Kasumi-1 (cell line): Measurements from ENCODE around the gene SENP5.

Source experiments
- DNase-seq, 2 experiments: peaks; one replicate each; lab custom pipeline; 2025; lab: John Stamatoyannopoulos, UW

SENP5 gene

DNA sequence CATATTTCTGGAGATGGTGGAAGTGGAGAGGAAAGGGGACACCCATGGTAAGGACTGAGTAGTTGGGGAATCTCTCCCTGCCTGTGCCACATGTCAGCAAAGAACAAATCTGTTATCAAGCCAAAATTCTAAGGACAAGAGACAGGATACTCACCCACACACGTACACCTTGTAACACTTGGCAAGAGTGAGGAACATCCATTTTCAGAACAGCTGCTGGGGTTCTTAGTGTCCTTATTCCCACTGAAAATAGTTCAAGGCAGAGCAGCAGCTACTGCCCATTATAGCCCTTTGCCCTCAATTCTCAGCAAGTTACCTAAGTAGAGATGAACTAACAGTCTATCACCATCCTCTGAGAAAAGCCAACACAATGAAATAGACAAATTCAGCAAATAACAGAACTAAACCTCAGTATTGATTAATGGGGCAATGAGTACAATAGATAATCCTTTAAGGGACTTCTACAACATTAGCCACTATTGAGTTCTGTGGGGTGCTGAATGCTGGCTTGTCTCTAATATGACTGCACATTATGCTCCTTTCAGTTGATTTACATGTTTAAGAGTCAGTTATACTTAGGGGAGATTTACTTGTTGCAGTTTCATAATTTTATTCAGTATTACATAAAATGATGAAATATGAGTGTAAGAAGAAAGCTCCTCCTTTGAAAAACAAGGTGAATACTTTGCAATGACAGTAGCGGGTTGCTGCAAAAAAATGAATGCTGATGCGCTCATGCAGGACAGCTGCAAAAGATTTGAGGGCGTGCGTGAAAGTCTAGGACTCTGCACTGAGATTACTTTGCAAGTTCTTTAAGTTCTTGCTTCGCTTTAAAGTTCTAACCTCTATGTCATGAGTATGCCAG is 22.4 kb downstream of the SENP5 start:
- no peak for DNase-seq

DNA sequence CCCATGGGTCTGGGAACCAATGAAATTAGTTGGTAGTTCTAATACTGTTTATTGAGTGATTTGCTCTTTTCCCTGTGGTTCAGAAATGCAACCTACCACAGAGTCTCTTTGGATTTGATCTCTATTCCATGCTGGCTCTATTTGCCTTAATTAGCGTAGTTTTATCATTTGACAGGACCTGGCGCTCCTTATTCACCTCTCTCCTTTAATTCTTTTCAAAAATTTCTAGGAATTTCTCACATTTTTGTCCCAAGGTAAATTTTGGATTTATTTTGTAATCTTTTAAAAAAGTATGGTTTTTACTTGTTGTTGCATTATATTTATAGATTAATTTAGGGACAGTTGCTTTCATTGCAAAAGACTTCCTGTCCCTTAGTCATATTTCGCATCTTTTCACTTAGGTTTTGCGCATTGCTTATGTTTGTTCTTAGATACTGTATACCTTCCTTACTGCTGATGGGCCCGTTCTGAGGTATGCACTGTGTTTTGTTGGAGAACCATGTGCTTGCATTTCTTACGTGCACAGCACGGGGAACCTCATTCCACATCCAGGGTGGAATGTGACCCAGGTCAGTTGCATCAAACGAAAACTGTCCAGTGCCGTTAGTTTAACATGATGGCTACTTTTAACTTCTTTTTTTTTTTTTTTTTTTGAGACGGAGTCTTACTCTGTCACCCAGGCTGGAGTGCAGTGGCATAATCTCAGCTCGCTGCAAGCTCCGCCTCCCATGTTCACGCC is 27.0 kb downstream of the SENP5 start:
- DNase-seq: no peak

DNA sequence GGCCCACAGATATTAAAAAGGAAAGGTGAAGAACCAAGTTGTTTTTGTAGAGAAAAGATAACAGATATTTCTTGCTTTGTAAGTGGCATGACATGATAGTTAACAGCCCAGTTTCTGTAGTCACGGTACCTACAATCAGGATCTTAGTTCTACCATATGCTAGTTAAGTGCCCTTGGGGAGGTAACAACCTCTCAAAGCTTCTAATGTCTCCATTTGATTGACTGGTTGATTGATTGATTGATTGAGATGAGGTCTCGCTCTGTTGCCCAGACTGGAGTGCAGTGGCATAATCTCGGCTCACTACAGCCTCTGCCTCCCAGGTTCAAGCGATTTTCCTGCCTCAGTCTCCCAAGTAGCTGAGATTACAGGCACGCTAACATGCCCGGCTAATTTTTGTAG is 28.5 kb downstream of the SENP5 start:
- DNase-seq: no peak

DNA sequence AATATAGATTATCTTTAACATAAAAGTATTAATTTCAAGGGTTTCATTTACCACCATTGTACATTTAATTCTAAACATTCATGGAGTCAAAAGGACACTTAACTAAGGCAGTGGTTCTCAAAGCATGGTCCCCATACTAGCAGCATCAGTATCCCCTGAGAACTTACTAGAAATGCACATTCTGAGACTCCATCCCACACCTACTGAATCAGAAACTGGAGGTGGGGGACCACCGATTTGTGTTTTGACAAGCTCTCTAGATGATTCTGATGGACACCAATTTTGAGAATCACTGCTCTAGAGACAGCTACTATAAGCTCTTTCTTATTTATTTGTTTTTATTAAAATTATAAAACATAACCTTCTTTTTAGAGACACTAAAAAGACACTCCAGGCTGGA is 34.0 kb downstream of the SENP5 start:
- DNase-seq: no peak

DNA sequence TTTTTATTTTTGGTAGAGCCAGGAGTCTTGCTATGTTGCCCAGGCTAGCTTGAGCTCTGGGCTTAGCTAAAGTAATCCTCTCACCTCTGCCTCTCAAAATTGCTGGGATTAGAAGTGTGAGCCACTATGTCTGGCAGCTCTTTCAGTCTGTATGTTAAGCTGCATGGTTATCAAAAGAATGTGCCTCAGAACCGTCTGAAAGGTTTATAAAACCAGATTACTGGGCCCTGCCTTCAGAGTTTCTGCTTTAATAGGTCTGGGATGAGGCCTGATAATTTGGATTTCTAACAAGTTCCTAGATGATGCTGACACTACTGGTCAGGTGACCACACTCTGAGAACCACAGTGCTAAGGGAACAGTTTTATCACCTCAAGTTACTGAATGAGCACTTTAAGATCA is 34.6 kb downstream of the SENP5 start:
- no peak for DNase-seq

DNA sequence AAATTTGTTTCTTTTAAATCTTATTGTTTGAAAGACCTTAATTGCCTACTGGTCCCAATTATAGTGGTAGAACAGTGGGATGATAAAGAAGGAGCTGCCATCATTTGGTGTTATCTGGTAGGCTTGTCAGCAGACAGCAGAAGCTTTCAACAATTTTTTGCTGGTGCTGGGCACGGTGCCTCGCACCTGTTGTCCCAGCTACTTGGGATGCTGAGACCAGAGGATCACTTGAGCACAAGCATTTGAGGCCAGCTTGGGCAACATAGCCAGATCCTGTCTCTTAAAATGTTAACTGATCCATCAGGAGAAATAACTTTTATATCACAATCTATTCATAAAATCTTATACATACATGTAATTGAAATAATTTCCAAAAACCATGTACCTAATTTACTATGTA is 36.0 kb downstream of the SENP5 start:
- DNase-seq: no peak

DNA sequence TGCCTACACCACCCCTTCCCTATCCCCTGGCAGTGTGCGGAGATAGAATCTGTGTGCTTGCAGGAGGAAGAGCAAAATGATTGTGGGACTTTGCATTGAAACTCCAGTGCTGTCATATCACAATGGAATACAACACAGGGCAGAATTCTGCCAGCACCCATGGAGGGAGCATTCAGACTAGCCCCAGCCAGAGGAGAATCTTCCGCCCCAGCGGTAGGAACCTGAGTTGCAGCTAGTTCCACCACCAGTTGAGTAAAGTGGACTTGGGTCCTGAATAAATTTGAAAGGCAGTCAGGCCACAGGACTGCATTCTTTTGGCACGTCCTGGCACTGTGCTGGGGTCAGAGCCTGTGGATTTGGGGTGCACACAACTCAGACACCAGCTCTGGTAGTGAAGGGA is 47.1 kb downstream of the SENP5 start:
- no peak for DNase-seq

DNA sequence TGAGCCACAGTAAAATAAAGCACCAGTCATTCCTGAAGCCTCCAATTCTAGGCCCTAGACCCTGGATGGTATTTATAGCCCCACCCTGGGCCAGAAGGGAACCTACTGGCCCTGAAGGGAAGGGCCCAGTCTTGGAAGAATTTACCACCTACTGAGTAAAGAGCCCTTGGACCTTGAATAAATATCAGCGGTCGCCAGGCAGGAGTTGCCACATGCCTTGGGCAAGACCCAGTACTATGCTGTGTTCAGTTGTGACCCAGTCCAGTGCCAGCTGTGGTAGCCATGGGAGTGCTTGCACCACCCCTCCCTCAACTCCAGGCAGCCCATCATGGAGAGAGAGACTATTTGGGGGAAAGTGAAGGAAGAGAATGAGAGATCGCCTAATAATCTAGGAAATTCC is 47.7 kb downstream of the SENP5 start:
- no peak for DNase-seq

DNA sequence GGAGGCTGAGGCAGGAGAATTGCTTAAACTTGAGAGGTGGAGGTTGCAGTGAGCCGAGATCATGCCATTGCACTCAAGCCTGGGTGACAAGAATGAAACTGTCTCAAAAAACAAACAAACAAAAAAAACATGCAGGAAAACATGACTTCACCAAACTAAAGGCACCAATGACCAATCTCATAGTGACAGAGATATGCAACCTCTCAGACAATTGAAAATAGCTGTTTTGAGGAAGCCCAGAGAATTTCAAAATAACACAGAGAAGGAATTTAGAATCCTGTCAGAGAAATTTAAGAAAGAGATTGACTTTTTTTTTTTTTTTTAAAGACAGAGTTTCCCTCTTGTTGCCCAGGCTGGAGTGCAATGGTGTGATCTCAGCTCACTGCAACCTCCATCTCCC is 48.5 kb downstream of the SENP5 start:
- no peak for DNase-seq

DNA sequence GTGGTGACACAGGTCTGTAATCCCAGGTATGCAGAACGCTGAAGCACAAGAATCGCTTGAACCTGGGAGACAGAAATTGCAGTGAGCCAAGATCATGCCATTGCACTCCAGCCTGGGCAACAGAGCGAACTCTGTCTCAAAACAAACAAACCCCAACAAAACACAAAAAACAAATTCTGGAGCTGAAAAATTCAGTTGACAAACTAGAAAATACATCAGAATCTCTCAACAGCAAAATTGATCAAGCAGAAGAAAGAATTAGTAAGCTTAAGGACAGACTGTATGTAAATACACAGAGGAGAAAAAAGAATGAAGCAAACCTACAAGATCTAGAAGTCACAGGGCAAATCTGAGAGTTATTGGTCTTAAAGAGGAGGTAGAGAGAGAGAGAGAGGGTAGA is 49.3 kb downstream of the SENP5 start:
- no peak for DNase-seq

DNA sequence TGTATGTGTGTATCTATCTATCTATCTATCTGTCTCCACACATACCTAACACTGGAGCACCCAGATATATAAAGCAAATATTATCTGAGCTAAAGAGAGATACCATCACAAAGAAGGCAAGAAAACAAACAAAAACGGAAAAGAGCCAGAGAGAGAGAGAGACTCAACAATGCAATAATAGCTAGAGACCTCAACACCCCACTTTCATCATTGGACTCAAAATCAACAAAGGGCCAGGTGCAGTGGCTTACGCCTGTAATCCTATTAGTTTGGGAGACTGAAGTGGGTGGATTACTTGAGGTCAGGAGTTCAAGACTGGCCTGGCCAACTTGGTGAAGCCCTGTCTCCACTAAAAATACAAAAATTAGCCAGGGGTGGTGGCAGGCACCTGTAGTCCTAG is 51.2 kb downstream of the SENP5 start:
- DNase-seq: no peak

DNA sequence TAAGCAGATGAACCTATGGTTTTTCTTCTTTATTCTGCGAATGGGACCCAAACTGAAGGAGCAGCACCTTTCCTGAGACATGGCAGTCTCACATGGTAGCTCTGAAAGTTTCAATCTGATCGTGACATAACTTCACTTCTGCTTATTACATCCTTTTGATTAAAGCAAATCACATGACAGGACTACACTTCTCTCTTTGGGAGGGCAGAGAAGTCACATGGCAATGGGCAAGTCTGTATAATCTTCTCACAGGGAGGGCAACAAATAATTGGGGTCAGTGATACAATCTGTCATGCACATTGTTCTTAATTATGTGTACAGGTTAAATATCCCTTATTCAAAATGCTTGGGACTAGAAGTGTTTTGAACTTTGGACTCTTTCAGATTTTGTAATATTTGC is 53.0 kb downstream of the SENP5 start:
- no peak for DNase-seq

DNA sequence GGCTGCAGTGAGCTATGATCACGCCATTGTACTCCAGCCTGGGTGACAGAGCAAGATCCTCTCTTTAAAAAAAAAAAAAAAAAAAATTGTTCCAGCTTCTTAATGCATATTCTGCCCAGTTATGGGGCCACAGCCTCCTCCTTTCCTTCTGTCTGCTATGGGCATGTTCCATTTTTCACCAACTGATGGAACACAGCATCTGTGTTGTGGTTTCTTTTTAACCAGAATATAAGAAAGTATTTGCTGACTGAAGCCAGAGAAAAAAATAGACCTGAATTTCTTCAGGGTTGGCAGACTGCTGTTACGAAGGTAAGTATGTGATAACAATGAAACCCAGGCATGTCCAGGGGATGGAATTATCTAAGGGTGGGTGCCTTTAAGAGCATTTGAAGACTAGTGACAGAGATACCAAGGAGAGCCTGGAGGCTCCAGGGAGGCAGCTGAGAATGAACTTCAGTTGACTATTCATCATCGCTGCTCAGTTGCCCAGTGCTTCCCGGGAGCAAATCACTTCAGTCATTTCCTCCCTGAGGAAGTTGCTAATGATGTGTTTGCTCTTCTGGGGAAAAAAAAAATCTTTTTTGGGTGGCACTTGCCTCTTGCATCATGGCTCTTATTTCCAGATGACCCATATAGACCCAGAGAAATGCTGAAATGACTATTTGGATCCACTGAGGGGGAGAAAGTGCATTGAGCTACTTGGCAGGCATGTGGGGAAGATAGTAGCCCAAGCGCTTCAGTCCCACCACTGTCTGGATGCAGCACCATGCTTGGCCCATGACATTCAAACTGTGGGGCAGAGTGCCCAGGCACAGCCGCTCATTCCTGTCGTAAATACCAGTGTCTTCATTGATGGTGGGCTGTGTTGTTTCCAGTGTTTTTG is 60.1 kb downstream of the SENP5 start:
- DNase-seq: no peak

DNA sequence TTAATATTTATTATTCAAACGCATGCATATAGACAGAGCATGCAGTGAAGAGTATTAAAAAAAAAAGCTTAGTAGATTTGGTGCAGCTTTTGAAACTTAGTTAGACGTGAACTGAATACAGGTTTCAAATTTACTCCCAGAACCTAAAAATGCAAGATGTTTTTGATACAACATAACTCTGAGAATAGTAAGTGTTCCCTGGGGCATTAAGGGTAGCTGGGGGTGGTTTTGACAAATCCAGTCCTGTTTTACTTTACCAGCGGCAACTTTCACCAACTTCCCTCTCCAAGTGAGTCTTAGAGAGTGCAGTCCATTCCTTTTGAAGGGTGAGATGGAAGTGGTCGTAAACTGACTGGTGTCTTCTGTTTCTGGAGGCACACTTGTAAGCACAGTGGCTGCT is 63.4 kb downstream of the SENP5 start:
- no peak for DNase-seq

DNA sequence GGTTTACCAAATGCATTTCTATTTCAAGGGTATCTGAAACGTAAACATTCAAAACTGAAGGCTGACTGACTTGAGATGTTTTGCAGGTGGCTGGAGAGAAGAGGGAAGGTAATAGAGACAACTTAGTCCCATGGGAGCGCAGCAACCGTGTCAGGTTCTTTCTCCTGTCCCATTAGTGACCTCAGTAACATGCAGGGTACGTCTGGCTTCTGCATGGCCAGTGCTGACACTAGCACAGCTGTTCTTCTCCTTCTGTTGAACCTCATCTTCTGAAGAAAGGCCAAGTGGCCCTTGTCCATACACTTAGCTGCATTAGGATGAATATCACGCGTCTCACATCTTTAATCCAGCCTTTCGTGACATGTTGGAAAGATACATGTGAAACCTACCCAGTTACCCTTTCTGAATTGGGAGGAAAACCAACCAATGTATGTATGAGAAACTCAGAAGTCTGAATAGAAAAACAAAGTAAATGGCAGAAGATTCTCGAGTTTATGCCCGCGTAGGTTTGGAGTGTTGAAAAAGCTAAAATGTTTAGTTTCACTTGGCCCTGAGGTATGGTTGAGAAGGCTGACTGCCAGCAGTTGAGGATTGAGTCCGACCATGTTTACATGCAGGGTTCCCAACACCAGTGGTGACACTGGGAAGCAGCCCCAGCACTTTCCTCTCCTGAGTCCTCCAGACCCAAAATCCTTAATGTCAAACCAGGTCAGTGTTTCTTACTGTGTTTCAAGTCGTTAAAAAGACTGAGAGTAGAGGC is 64.3 kb downstream of the SENP5 start:
- no peak for DNase-seq

DNA sequence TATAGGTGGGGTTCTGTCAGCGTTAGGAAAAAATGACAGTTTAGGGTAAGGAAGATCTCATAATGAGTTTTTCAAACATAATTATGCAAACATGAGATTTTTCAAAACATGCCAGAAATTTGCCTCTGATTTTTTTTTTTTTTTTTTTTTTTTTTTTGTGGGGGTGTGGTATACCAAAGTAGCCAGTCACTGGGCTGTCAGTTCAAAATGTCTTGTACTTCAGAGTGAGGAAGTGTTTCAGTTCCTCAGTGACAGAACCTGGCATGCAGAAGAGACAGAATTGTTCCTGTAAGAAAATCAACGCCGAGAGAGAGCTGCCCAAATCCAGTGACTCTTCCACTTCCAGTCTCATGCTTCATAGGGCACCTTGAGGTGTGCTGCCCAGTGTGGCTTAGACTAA is 64.9 kb downstream of the SENP5 start:
- DNase-seq: peak in 1 of 2 experiments; percentile 9

DNA sequence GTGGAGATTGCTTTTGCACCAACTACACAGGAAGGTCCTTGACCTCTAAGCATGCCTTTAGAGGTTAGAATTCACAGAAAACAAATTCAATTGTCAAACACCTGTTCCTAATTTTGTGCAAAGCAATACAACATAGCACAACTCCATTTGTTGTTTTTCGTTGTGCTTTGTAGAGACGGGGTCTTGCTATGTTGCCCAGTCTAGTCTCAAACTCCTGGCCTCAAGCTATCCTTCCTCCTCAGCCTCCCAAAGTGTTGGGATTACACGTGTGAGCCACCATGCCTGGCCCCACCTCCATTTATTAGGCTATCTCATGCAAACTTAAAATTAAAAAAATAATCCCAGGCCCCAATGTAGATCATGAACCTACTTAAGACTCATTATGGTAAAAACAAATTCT is 68.6 kb downstream of the SENP5 start:
- no peak for DNase-seq

DNA sequence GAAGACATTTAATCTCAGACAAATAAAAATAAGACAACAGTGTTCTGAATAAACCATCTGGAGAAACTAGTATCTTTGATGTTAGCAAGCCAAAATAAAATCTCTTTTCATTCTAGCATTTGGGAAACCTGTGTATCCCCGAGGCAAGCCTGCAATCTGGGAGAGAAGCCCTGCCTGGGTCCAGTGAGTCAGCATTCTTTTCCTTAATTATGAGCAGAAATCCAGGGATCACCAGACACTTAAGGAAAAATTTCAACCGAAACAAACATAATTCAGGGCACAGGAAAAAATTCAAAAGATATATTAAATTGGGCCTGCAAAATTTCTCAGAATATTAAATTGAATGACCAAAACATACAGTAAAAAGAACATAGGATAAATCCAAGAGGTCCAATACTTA is 70.4 kb downstream of the SENP5 start:
- DNase-seq: no peak

DNA sequence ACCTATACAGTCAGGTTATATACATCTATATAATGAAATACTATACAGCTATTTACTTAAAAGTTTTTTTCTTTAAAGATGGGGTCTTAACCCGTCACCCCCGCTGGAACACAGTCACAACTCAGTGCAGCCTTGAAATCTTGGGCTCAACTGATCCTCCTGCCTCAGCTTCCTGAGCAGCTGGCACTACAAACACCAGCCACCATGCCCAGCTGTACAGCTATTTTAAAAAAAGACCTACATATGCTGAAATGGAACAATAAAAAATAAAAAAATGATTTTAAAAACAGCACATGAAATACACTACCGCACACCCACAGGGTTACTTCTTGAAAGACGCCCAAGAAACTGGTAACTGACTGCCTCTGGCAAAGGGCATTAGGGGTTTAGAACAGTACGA is 70.9 kb downstream of the SENP5 start:
- DNase-seq: no peak

DNA sequence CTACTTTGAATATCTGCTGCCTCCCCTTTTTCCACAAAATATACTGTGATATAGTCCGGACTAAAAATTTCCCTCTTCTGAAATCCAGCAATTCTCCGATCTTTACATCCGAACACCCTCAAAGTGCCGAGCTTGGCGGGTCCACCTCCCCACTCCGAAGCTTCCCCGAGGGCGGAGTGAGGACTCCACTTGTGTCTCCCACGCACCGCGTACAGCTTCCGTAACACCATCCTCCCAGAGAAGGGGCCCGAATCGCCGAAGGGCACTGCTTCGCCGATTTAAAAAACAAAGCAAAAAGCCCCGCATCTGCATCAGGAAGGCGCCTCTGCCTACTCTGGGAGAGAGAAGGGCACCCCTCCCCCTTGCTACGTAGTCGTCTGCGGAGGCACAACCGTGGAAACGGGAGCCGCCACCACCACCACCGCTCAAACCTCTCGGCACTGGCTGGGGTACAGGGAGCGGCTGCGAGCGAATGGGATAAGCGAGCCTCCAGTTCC is 74.1 kb downstream of the SENP5 start:
- peak; percentile 58 to 62 for DNase-seq

DNA sequence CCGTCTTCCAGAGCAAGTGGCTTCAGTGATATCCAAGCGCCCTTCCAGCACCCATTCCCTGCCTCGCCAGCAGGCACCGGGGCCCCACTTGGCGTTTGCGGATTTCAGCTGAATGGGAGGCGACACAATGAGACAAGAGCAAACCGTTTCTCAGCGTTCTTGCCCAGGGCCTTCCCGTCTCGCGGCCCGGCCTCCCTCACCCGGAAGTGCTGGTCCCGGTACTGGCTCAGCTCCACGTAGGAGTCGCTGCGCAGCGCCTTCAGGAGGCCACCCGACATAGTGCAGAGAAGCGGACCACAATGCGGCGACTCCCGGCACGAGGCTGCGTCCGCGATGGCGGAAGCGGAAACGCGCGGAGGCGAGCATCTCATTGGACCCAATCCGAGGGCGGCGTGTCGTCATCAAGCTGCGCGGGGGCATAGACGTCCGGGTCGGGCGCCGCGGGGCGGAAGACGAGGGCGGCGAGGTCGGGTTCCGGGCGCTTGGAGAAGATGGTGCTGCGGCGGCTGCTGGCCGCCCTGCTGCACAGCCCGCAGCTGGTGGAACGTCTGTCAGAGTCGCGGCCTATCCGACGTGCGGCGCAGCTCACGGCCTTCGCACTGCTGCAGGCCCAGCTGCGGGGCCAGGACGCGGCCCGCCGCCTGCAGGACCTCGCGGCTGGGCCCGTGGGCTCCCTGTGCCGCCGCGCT is 74.7 kb downstream of the SENP5 start, which contains the start of gene NCBP2:
Gene NCBP2 (minus strand): TSS at position 303 of the 689 bp plus-strand sequence. CDS start 25 bp downstream, at position 278.
- peak; percentile 94 to 95 for DNase-seq
